NCI-H345 (cell line): Measurements from ENCODE around the gene CLEC4A.
A peak's percentile ranks its signal among the peaks of the same experiment; 100 is the strongest.
"Not testable (repeated sequence)": the region's sequence is repeated elsewhere in the genome, so short reads cannot be mapped to it uniquely, and the experiment has no call there.

Source experiments
- DNase-seq: peaks from one replicate; lab custom pipeline; 2025; lab: John Stamatoyannopoulos, UW

CLEC4A gene

GRCh38 chr12:8133636-8134397 is 10.4 kb downstream of the CLEC4A start:
- DNase-seq: not testable (repeated sequence)

DNA sequence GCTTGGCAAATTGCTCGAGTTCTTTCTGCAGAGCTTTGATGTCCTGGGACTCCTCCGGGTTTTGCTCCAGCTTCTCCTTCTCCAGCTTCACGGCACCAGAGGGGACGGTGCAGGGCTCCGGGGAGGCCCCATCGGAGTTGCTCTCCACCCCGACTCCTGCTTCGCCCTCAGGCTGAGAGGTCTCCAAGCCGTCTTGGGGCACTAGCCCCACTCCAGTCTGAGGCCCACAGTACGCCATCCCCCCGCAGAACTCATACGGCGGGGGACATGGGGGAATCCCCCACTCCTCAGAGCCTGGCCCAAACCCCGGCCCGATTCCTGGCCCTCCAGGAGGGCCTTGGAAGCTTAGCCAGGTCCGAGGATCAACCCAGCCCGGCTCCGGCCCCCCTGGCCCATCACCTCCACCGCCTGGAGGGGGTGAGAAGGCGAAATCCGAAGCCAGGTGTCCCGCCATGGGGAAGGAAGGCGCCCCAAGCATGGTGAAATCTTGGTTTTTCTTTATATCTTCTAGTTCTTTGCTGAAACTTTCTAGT is 11.0 kb downstream of the CLEC4A start:
- not testable (repeated sequence) for DNase-seq

DNA sequence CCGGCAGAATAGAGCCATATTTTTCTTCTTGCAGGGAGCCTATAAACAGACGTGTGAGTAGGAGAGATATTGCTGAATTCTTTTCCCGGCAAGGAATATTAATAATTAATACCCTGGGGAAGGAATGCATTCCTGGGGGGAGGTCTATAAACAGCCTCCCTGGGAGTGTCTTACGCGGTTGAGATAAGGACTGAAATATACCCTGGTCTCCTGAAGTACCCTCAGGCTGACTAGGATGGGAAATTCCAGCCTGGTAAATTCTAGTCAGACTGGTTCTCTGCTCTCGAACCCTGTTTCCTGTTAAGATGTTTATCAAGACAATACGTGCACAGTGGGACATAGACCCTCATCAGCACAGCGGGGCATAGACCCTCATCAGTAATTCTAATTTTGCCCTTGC is 18.2 kb downstream of the CLEC4A start:
- DNase-seq: not testable (repeated sequence)

DNA sequence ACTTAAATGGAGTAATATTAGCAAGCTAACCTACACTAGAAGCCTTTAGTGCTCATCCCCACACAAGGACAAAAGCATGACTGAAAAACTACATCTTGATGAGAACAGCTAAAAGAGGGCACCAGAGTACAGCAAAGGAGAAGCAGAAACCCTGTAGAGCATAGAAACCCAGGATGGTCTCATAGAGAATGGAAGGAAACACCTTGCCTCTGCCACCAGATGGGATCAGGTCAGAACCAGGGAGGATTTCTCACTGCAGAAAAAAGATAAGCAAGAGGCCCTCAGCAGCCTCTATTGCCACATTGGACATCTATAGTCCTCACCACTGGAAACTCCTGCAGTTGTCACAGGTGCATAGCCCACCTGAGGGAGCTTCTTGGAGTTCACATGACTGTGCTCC is 19.8 kb downstream of the CLEC4A start:
- no peak for DNase-seq

DNA sequence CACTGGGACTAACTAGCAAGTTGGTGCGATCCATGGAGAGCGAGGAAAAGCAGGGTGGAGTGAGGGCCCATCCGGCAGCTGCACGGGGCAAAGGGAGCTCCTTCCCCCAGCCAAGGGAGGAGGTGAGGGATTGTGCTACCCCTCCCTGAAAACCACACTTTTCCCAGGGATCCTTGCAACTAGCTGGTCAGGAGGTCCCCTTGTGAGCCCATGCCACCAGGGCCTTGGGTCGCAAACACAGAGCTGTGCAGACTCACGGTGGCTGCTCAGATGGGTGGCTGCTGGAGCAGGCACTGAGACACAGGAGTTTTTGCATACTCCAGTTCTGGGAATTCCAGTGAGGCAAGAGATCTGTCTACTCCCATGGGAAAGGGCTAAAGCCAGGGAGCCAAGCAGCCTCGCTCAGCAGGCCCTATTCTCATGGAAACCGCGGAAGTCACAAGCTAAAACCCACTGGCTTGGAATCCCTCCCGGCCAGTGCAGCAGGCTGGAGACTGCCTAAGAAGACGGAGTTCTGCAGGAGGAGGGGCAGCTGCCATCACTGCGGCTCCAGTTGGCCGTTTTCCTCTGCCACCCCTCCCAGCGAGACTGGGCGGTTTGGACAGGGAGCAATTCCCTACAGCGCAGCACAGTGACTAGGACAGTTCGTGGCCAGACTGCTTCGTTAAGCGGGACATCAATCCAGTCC is 22.5 kb downstream of the CLEC4A start:
- no peak for DNase-seq

- no peak for DNase-seq
Measured at GRCh38 chr12:8146442-8146771, 23.0 kb downstream of the CLEC4A start.

DNA sequence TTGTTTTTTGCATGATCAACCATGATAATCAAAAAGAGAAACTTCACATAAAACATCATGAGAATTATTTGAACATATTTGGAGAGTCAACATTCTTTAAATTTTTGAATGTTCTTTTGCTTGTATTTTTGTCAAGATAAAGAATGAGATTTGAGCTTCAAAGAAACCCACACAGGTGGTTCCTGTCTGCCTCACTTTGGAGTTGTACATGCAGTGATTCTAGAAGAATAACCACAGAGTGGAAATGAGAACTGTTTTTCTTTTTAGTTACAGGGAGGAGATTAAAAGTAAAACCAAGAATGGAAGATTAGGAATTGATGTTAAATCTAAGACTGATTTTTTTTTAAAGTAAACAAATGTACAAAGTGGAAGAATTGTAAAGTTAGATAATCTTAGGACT is 31.1 kb downstream of the CLEC4A start:
- no peak for DNase-seq

DNA sequence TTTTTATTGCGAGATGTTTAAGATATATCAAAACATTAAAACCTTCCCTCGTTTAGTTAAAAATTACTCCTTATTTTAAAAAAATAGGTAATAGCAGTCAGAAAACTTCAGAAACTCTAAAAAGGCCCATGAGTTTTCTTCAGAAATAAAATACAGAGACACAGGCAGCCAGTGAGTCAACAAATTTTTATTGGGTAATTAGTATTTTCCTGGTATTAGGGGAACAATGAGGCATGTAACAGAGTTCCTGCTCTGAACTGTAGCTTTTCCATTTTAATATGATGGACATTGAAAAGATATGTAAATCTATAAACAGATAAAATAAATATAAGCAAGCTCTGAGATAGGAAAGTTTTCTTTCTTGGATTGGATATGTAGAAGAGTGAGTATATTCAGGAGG is 33.0 kb downstream of the CLEC4A start:
- no peak for DNase-seq

- DNase-seq: no peak
Measured at GRCh38 chr12:8156845-8157244, 33.4 kb downstream of the CLEC4A start, which contains the start of gene ZNF705A. TSS of gene ZNF705A (plus strand) at chr12:8157015. CDS start at chr12:8172626, 15,611 bp downstream.

DNA sequence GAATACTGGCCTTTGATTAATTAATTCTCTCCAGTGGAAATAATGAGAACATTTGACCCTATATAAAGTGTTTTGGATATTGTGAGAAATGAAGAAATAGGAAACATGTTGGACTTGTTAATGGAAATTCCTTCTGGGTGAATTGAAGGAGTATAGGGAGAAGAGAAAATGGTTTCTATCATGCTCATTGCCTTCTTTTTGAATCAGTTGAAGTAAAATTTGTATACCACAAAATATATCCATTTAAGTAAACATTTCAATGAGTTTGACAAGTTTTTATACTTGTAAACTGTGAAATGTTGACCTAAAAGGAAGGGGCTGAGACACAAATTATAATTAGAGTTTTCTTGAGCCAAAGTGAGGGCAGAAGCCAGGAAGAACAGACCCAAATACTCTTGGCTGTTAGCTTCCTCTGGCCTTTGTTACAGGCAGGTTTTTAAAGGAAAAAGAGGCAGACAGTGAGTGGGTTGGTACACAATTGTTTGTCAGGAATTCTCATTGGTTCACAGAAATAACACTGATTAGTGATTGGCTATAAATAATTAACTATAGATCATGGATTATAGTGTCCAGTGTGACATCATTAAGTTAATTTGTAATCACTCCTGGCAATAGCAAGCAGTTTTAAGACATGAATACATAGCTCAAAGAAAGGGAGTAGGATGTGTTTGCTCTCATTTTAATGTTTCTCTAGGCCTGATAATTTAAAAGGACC is 34.2 kb downstream of the CLEC4A start:
- DNase-seq: no peak

DNA sequence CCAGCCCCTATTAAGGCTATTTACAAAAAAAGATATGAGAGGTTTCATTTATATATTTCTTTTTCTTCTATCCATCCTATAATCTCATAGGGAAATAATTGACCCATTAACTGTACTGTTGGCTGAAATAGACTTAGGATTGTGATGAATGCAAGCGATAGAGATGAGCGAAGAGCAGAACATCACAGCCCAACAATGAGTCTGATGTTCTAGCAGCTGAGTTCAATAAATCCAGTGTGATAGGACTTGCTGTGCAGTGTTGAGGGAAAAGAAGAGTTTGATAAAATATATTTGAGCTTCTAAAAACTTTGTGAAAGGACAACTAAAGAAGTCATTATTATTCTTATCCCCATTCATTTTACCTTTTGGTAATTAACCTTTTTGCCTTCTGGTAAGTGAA is 49.5 kb downstream of the CLEC4A start:
- DNase-seq: not testable (repeated sequence)

GRCh38 chr12:8179989-8180585 is 56.7 kb downstream of the CLEC4A start:
- peak; percentile 49 for DNase-seq

DNA sequence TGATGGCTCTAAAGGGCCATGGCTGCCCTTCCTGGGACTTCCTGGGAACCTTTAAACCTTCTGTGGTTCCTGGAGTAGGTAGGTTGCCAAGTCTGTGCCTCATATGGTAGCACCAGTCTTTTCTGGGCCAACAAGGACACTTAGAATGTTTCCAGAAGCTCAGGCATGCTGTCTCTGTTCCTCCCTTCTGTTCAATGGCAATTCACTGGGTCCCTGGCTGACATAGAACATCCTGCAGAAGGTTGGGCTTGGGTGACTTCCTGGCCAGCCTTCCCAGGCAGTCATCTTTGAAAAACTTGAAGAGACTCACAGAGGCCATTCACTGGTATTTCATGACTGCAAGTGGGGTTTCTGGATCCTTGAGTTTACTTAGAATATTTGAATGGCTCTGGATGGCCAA is 57.9 kb downstream of the CLEC4A start:
- DNase-seq: not testable (repeated sequence)

- DNase-seq: not testable (repeated sequence)
Measured at GRCh38 chr12:8182923-8183322, 59.5 kb downstream of the CLEC4A start.

- not testable (repeated sequence) for DNase-seq
Measured at GRCh38 chr12:8183346-8183745, 59.9 kb downstream of the CLEC4A start.

GRCh38 chr12:8184206-8184605 is 60.8 kb downstream of the CLEC4A start:
- DNase-seq: not testable (repeated sequence)

- DNase-seq: not testable (repeated sequence)
Measured at GRCh38 chr12:8188088-8188487, 64.7 kb downstream of the CLEC4A start.
